GM21723 (cell line): ENCODE results near the gene CLEC17A.

ENCODE experiments used
- ATAC-seq: cut with Tn5 transposase; IDR thresholded peaks from one replicate; pipeline ENCODE4 v1.9.1; 2021; ENCODE audit warnings: mild to moderate bottlenecking, moderate library complexity; ENCODE audit not compliant: unreplicated experiment

The CLEC17A gene

GRCh38 chr19:14639536-14640277 is 56.8 kb downstream of the CLEC17A start:
- no peak for ATAC-seq

- no peak for ATAC-seq
Measured at GRCh38 chr19:14648506-14648905, 65.6 kb downstream of the CLEC17A start.

- no peak for ATAC-seq
Measured at GRCh38 chr19:14649020-14649419, 66.1 kb downstream of the CLEC17A start.

GRCh38 chr19:14650161-14650560 is 67.3 kb downstream of the CLEC17A start:
- no peak for ATAC-seq

DNA sequence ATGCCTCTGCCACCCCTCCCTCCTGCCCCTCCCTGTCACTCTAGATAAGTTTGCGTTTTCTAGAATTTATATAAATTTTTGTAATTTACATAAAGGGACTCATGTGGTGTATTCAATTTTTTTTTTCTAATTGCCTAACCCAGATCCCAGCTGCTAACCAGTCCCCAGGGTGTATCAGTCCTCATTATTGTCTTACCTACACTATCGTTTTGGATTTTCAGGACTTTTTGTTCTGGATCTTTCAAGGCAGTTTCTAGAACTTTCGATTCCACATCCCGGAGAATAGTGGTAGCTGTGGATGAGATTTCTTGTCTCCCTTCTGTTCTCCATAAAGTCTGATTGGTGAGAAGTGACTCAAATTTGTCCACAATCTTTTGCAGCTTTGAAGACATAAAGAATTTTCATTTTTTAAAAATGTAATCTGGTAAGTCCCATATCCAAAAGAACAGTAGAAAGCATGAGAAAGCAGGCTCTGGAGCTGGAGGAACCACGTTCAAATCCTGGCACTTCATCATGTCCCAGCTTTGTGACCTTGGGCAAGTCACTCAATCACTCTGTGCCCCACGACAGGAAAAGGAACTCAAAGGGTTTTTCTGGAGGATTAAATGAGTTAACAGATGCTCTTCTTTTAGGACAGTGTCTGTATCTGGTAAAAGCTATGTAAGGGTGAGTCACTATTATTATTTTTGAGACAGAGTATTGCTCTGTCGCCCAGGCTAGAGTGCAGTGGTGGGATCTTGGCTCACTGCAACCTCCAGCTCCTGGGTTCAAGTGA is 72.1 kb downstream of the CLEC17A start:
- ATAC-seq: no peak

- no peak for ATAC-seq
Measured at GRCh38 chr19:14655726-14656125, 72.8 kb downstream of the CLEC17A start.

GRCh38 chr19:14659874-14660489 is 77.1 kb downstream of the CLEC17A start:
- ATAC-seq: no peak

- no peak for ATAC-seq
Measured at GRCh38 chr19:14661372-14661924, 78.6 kb downstream of the CLEC17A start.
